ENCODE measurements around the gene TLE5.

GRCh38 chr19:3098515-3099346, 36.4 kb upstream of the TLE5 start:
- TF ChIP-seq CTCF (IDR thresholded peaks at IDR 0.05) (no peak), EP300 (IDR thresholded peaks at IDR 0.05) (no peak)

All from tibial nerve (tissue), 4 donors.